Stromal cell of bone marrow (primary cell): ENCODE results near the gene SLC51A.

ENCODE experiments used
- DNase-seq: peaks from one replicate; pipeline ENCODE4 v3.0.0-alpha.2; 2012; ENCODE audit warnings: low read depth

SLC51A gene

DNA sequence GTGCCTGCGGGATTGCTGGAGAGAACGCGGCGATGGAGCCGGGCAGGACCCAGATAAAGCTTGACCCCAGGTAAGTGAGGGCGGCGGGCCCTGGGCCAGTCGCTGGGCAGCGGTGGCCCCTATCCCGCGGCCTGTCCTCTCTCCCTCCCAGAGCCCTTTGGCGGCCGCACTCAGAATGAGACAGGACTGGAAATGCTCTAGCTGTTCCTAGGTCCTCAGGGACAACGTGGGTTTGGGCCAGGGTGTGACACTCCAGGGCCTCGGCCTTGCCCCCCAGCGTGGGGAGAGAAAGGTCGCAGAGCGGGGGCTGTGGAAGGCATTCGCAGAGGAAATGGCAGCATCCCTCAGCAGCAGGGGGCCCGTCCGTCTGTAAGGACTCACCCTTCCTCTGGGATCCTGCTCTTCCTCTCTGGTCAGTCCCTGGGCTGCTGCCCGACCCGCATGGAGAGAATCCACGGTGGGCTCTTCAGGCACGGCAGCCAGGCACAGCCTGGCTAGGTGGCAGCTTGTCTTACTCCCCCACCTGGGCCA, 412 bp downstream of the SLC51A start:
- DNase-seq, result no peak

DNA sequence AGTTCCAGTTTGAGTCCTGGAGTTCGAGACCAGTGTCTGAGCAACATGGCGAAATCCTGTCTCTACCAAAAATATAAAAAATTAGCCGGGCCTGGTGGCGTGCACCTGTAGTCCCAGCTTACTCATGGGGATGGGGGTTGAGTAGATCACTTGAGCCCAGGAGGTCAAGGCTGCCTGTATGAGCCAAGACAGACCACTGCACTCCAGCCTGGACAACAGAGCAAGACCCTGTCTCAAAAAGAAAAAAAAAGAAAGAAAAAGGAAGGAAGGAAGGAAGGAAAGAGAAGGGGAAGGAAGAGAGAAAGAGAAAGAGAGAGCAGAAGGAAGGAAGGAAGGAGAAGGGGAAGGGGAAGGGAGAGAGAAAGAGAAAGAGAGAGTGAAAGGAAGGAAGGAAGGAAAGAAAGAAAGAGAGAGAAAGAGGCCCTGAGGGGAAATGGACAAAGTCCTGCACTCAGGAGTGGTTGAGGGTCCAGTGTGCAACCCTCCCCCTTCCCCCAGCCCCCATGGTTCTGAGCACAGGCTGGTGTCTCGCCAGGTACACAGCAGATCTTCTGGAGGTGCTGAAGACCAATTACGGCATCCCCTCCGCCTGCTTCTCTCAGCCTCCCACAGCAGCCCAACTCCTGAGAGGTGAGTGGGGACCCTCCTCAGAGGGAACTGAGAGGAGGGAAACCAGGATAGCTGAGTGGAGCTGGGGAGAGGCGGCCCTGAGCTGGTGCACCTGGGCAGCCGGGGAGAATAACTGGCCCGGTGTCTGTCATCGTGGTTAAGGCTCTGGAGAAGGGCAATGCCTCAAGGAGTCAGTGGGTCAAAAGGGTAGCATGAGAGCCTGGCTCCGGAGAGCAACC, 1.2 kb downstream of the SLC51A start:
- DNase-seq, result no peak

DNA sequence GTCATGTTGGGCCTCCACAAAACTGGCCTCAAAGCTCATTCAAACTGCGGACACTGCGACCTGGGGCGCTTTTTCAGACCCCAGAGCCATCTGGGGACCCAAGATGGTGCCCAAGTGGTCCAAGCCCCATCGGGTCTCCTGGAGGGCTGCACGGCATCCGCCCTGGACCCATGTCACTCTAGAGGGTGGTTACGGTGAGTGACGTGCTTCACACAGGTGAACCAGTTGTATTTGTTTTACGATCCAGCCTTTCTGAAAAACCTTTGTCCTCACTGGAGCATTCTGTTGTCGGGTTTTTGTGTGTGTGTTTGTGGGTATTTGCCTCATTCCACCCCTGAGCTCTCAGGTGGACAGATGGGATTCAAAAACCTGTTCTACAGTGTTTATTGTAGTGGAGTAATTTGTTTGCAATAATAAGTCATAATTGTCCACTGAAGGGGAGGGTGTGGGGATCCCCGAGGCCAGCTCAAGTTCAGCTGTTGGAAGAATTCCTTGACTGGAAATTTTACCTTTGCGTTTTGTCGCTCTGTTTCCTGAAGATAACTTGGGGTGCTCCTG, 1.9 kb downstream of the SLC51A start:
- no peak for DNase-seq

DNA sequence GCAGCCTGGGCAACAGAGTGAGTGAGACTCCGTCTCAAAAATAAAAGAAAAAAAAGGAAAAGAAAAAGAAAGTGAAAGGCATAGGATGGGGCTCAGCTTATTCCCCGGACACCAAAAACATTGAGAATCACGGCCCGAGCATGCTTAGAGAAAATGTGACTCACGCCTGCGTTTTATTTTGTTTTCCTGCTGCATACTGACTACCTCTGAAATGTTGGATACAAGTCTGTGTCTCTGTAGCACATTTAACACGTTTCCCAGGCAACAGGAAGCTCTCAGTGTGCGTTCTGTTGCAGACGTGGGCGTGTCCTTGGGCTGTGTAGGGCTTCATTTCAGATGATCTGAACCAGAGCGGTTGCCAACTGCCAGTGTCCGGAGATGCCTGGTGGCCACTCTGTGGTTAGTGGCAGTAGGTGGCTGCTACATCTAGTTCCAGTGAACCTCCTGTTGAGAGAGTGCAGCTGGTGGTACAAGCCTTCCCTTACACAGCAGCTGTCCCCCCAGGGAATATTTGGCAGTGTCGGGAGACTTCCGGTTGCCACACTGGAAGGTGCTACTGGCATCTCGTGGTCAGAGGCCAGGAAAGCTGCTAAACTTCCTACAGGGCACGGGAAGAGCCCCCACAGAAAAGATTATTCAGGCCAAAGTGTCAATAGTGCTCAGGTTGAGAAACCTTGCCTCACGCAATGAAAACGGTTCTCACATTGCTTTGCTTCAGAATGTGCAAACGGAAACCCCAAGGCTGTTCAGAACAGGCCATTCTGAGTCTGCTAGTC, 3.0 kb downstream of the SLC51A start:
- DNase-seq, result peak; percentile 95

DNA sequence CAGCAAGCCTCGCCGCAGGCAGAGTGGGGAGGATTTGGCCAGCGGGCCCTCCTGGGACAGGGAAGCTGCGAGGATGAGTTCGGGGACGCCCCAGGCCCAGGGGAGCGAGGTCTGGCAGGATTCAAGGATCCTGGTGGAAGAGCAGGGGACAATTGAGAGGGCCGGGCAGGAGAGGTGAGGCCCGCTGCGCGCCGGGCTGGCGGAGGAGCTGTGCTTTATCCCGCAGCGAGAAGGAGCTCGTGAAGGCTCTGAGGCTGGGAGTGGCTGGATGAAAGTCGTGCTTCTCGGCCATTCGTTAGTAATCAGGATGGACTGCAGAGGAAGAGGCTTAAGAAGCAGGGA, 3.6 kb downstream of the SLC51A start:
- no peak for DNase-seq

DNA sequence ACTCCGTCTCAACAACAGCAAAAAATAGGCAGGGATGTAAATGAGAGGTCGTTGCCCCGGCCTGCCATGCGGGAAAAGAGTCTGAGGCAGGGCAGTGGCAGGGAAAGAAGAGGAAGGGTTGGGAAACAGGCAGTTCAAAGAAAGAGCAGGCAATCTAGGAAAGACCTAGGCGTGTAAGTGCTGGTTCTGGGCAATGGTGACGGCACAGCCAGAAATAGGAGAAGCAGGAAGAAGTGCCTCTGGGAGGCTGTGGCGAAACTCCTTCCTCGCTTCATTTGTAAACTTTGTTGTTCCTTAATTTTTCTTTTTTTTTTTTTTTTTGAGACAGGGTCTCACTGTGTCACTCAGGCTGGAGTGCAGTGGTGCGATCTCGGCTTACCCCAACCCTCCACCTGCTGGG, 4.3 kb downstream of the SLC51A start:
- DNase-seq, result no peak

DNA sequence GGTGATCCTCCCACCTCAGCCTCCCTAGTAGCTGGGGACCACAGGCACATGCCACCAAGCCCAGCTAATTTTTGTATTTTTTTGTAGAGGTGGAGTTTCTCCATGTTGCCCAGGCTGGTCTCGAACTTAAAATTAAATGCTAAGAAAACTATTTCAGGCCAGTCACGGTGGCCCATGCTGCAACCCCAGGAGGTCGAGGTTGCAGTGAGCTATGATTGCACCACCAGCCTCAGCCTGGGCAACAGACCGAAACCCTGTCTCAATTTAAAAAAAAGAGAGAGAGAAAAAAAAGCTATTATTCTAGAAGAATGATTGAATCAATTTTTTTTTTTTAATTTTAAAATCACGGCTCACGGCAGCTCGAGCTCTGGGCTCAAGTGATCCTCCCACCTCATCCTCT, 4.7 kb downstream of the SLC51A start:
- no peak for DNase-seq

DNA sequence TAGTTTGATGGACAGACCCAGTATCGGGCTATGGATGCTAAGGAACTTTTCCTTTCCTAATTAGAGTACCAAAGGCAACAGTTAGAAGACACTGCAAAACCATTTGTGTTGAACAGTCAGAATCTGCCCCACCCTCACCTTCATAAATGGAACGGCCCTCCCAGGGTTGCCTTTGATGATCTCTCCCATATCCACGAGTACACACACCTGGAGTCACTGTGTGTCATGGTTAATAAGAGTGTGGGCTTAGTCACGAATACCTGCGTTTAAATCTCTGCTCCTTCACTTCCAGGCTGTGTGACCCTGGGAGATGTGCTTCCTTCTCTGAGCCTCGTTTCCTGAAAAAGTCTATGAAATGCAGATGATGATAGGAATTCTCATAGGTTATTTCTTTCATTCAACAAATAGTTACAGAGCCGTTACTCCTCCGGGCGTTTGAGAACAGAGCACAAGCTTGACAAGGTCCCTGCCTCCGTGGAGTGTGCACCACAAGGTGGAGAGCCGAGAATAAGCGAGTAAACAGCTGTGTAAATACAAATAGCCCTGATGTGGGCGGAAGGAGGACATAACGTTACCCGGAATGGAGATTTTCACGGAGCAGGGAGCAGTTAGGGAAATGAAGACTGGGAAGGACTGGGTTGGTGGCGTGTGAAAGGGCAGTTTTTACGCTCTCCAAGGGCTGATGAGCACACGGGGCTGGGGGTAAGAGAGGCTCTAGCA, 6.7 kb downstream of the SLC51A start:
- no peak for DNase-seq

DNA sequence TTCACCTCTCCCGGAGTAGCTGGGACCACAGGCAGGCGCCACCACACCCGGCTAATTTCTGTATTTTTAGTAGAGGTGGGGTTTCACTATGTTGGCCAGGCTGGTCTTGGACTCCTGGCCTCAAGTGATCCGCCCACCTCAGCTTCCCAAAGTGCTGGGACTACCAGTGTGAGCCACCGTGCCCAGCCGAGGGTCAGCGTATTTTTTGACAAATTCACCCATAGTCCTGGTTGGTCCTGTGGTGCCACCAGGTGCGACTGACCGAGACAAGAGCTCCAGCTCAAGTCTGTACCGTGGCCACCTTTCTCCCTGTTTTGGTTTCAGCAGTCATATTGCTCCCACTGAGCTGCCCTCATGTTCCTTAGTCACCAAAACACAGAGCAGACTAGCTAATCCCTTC, 8.8 kb downstream of the SLC51A start:
- no peak for DNase-seq

DNA sequence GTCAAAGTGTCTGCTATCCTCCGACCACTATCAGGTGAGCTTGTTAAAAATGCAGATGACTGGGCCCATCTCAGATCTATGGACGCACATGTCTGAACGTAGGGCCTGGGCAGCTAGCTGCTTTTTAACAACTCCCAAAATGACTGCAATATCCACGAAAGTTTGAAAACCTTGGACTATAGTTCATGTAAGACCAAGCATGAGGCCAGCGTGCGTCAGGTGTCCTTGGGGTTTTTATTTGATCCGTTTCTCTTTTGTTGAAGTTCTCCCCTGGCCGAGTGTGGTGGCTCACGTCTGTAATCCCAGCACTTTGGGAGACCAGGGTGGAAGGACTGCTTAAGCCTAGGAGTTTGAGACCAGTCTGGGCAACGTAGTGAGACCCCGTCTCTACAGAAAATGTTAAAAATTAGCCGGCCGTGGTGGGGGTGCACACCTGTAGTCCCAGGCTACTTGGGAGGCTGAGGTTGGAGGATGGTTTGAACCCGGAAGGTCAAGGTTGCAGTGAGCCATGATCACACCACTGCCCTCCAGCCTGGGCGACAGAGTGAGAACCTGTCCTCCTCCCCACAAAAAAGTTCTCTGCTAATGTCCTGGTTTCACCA, 9.5 kb downstream of the SLC51A start:
- DNase-seq, result no peak

DNA sequence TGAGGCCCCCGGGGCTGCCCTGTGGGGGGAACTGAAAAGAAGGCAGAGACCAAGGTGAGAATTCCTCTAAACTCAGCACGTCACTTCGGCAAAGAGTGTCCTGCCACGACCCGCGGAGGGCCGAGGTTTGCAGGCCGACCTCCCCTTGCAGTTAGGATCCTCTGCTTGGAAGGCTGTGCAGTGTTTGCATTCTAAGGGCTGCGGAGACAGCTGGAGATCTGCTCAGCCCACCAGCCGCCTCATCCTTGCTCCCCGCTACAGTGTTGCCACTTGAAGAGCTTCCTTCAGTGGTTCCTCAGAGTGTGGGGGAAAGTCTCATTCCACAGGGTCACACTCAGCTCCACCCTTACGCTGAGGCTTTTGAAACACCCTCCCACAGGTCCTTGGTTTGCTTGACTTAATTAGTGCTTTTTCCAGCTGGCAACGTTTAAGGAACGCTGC, 10.8 kb downstream of the SLC51A start:
- DNase-seq, result no peak

DNA sequence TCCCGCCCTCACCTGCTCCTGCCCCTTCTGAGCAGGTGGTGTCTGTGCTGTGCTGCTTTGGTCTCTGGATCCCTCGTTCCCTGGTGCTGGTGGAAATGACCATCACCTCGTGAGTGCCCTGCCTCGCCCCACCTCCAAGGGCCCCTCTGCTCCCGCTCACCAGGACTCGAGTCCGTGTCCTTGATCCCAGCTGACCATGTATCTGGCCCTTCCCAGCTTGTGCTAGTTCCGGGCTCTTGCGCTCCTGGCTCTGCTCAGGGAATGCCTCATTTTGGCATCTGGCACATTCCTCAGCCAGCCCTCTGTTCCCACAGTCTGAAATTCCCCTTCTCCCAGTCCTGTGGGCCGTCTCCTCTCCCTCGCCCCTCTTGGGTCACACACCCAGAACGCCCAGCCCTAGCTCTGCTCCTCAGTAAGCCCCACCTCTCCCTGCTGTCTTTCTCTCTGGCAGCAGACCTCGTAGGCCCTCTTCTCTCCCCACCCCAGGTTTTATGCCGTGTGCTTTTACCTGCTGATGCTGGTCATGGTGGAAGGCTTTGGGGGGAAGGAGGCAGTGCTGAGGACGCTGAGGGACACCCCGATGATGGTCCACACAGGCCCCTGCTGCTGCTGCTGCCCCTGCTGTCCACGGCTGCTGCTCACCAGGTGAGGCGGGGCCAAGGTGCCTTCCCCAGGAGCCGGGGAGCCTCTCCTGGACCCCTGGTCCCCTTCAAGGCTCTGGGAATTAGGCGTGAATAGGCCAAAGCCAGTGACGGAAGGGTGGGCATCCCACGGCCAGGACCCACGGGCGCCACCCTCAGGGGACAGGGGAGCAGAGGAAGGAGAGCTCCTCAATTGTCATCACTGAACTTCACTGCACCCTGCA, 11.5 kb downstream of the SLC51A start:
- DNase-seq, result no peak

DNA sequence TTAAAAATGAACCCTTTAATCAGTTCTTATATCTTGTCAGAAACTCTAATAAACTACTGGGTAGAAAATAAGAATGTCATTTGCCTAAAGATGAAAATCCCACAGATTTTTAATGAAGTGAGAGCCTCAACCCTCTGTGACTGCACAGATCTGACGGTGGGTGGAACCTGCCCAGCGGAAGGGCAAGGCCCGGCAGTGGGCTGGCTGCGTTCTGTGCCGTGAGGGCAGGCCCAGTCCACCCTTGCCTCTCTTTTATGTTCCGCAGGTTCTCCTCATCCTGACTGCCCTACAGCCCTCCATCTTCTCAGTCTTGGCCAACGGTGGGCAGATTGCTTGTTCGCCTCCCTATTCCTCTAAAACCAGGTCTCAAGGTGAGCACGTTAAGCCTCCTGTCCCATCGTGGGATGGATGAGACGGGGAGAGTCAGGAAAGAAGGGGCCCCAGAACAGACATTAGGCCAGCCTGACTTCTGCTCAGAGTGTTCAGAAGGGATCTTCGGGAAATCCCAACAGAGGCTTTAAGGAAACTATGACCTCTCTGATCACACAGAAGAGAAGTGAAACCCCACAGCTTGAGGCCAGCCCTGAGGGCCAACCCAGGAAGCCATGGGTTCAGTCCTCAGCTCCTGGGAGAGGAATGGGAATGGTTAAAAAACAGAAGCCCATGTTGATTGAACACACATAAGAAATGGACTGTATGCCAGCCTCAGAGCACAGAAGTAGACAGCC, 16.0 kb downstream of the SLC51A start:
- no peak for DNase-seq

DNA sequence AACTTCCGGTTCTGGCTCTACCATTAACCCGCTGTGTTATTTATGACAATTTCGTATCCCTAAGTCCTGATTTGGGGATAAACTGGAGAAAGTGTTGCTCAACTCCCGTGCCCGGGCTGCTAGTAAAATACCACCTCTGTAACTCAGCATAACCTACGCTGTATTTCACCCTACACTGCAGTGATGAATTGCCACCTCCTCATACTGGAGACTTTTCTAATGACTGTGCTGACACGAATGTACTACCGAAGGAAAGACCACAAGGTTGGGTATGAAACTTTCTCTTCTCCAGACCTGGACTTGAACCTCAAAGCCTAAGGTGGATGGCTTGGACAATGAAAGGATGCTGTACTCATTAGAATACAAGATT, 16.5 kb downstream of the SLC51A start:
- DNase-seq, result no peak

DNA sequence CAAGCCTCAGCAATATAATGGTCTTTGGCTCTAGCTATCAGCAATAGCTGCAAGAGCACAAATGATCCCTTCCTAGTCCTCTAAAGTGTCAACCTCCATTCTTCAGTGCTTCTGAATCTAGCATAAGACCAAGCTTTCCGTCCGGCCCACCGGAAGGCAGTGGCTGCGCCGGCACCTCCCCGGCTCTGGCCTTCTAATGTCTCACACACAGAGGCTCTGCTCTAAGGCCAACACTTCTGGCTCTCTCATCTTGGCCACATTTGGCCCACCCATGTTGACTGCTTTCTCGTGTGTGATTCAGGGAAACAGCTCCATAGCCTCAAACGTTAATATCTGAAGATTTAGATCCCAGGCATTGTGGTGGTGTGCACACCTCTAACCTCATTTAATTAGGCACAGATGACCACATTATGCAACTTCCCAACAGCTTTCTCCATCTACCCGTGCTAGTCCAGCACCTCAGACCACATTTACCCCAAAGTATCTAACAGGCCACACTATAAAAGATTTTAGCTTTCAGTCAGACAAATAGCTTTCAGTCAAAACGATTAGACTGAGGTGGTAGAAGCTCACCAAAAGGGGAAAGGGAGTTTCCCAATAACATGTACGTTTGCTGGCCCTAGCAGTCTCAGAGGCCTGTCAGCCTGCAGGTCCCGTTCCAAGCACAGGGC, 19.3 kb downstream of the SLC51A start:
- no peak for DNase-seq

DNA sequence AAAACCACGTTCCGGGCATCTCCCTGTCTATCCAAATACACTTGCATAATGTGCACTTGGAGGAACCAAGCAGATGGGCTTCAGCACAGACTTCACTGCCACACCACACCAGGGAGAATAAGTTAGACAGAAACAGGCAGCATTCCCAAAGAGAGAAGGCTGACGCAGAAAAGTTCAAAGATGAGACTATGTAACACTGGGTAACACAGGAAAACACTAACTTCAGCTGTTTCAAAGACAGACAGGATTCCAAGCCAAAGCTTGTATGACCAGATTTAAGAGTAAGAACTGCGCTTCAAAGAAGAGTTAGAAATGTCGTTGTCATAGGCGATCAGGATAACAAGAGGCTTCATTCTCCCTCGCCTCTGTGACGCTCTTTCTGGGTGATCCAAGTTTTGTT, 19.9 kb downstream of the SLC51A start:
- DNase-seq, result no peak

DNA sequence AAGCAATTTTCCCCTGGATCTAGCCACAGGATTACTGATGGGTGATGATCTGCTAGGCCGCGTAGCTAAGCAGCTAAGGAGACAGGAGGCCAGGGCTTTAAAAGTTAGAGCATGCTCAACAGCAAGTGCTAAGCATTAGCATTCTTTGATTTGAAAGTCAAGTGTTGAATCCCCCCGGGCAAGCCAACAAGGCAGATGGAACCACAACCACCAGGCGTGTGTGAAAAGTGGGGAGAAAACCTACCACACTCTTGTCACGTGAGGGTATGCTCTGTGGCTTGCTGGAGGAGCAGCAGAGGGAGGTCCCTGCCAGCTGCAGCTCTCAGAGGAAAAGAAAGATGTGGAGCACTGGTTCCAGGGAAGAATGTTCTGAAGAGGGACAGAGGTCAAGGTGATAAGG, 20.9 kb downstream of the SLC51A start:
- DNase-seq, result no peak

DNA sequence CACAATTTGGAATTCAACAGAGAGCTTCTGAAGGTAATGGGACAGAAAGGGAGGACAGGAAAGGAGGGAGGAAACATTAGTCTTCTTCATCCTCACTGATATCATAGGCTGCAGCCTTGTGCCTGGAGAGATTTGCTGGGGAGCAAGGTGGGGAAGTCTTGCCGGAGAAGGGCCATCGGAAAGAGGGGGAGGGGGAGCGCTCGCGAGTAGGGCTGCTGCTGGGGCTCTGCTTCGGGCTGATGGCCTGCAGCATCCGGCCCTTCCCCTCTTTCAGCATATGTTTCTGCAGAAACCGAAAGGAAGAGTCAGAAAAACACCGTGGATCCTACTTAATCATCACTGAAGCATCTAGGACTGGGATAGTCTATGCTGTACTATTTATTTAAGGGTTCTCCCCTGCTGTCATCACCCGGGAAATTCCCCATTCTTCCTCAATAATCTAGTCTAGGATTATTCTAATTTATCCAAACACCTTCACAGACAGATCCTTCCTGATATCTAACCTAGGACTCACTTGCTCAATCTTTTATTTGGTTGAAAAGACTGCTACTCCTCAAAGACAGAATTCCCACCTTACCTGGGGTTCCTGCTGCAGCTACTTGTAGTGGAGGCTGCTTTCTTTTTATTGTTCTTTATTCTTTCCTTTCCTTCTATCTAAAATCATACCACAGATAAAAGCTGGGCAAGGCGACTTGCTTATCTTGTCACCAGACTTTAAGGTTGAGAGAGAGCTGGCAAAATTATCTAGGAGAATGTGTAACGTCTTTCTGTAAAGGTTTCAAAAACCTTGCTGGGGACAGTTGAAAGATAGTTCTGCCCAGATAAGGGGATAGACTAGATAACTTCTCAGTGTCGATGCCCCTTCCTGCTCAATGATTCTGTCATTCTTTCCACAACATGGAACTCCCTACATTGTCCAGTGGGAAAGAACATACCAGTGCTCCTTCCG, 22.6 kb downstream of the SLC51A start:
- no peak for DNase-seq

DNA sequence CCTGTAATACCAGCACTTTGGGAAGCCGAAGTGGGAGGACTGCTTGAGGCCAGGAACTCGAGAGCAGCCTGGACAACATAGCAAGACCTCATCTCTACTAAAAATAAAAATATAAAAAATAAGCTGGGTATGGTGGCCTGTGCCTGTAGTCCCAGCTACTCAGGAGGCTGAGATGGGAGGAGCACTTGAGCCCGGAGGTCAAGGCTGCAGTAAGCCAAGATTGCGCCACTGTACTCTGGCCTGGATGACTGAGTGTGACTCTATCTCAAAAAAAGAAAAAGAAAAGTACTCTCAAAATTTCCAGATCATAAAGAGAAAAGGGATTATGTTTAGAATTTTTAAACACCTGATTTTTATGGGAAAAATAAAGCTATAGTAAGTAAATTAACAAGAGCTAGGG, 24.1 kb downstream of the SLC51A start:
- DNase-seq, result no peak
